GM18873 (cell line): Measurements from ENCODE around the gene TCF20.

Experiments
- ATAC-seq: cut with Tn5 transposase; IDR thresholded peaks from one replicate; pipeline ENCODE4 v1.9.1; 2021; ENCODE audit warnings: mild to moderate bottlenecking, moderate library complexity, moderate number of reproducible peaks; ENCODE audit not compliant: unreplicated experiment, low FRiP score

TCF20 gene

GRCh38 chr22:42270510-42271190, at the start of gene TCF20:
TSS of gene TCF20 (minus strand) at chr22:42270653. CDS start at chr22:42215305, 55,348 bp downstream.
- ATAC-seq: peak; percentile 54

- ATAC-seq: no peak
Observed at GRCh38 chr22:42319386-42319785, 48.9 kb upstream of the TCF20 start.

GRCh38 chr22:42318967-42319366, 48.5 kb upstream of the TCF20 start:
- no peak for ATAC-seq

- ATAC-seq: no peak
Observed at GRCh38 chr22:42317691-42318547, 47.5 kb upstream of the TCF20 start.

- ATAC-seq: no peak
Observed at GRCh38 chr22:42317008-42317407, 46.6 kb upstream of the TCF20 start.

- ATAC-seq: no peak
Observed at GRCh38 chr22:42315392-42315756, 44.9 kb upstream of the TCF20 start.

- ATAC-seq: no peak
Observed at GRCh38 chr22:42314709-42315391, 44.4 kb upstream of the TCF20 start.

- no peak for ATAC-seq
Observed at GRCh38 chr22:42313804-42314581, 43.5 kb upstream of the TCF20 start.

- ATAC-seq: no peak
Observed at GRCh38 chr22:42313204-42313603, 42.8 kb upstream of the TCF20 start.

GRCh38 chr22:42310291-42311015, 40.0 kb upstream of the TCF20 start:
- no peak for ATAC-seq

GRCh38 chr22:42309865-42310264, 39.4 kb upstream of the TCF20 start:
- ATAC-seq: no peak

GRCh38 chr22:42308892-42309468, 38.5 kb upstream of the TCF20 start:
- no peak for ATAC-seq

- no peak for ATAC-seq
Observed at GRCh38 chr22:42307806-42308563, 37.5 kb upstream of the TCF20 start.

GRCh38 chr22:42306010-42306409, 35.6 kb upstream of the TCF20 start:
- ATAC-seq: no peak

- ATAC-seq: no peak
Observed at GRCh38 chr22:42304324-42304790, 33.9 kb upstream of the TCF20 start.

- no peak for ATAC-seq
Observed at GRCh38 chr22:42303396-42304323, 33.2 kb upstream of the TCF20 start.

GRCh38 chr22:42301742-42302102, 31.3 kb upstream of the TCF20 start:
- ATAC-seq: no peak
